GM23338 (cell line): ENCODE data around the gene OSBPL5. TPM values are rescaled to one million over a fixed set of nuclear protein-coding genes. Genes with fewer than 3 reads are reported as not detected.
"Not testable (repeated sequence)": the region's sequence is repeated elsewhere in the genome, so short reads cannot be mapped to it uniquely, and the experiment has no call there.

Experiments used
- ATAC-seq: fragments of 200-7000 bp; cut with Tn5 transposase; 3 replicates; pipeline ENCODE4 v1.9.1; 2020
- DNase-seq: peaks from one replicate; pipeline ENCODE4 v3.0.0-alpha.2; 2015; ENCODE audit warnings: low spot score
- H2AFZ ChIP-seq: fragments of 200-600 bp; sonication (generic); 2 replicates; pipeline ENCODE4 v1.8.0; 2016; ENCODE audit warnings: antibody characterized with exemption, mild to moderate bottlenecking, moderate library complexity
- H3F3A ChIP-seq: fragments of 200-600 bp; sonication (generic); replicated peaks from 2 replicates; pipeline ENCODE4 v1.8.0; 2017; ENCODE audit warnings: antibody characterized with exemption, mixed run types, low read depth
- H3K27ac ChIP-seq: fragments of 200-600 bp; sonication (generic); 2 replicates; pipeline ENCODE4 v1.6.1; 2016; ENCODE audit warnings: low read depth
- H3K27me3 ChIP-seq: fragments of 200-600 bp; sonication (generic); 2 replicates; pipeline ENCODE4 v1.8.0; 2016; ENCODE audit warnings: mild to moderate bottlenecking, mixed run types, moderate library complexity; ENCODE audit not compliant: insufficient read depth
- H3K36me3 ChIP-seq: fragments of 200-600 bp; sonication (generic); 2 replicates; pipeline ENCODE4 v1.8.0; 2016; ENCODE audit warnings: mild to moderate bottlenecking; ENCODE audit not compliant: insufficient read depth
- H3K4me1 ChIP-seq: fragments of 200-600 bp; sonication (generic); 2 replicates; pipeline ENCODE4 v1.8.0; 2016; ENCODE audit warnings: mild to moderate bottlenecking, moderate library complexity; ENCODE audit not compliant: insufficient read depth
- H3K4me2 ChIP-seq: fragments of 200-600 bp; sonication (generic); 2 replicates; pipeline ENCODE4 v1.7.1; 2017; ENCODE audit warnings: mixed run types
- H3K4me3 ChIP-seq: fragments of 200-600 bp; sonication (generic); 2 replicates; pipeline ENCODE4 v1.6.1; 2016; ENCODE audit warnings: mixed run types
- H3K79me2 ChIP-seq: fragments of 200-600 bp; sonication (generic); replicated peaks from 2 replicates; pipeline ENCODE4 v1.8.0; 2017; ENCODE audit warnings: mild to moderate bottlenecking; ENCODE audit not compliant: insufficient read depth
- H3K9me2 ChIP-seq: fragments of 200-600 bp; sonication (generic); 2 replicates; pipeline ENCODE4 v1.8.0; 2017; ENCODE audit not compliant: insufficient read depth
- H4K20me1 ChIP-seq: fragments of 200-600 bp; sonication (generic); replicated peaks from 2 replicates; pipeline ENCODE4 v1.8.0; 2017; ENCODE audit warnings: mild to moderate bottlenecking; ENCODE audit not compliant: insufficient read depth
- H3K27ac Mint-ChIP-seq: 2 replicates; pipeline ENCODE4 v1.8.0; 2020; ENCODE audit warnings: inconsistent platforms, mild to moderate bottlenecking, moderate library complexity, mixed read lengths
- H3K27me3 Mint-ChIP-seq: 3 replicates; pipeline ENCODE4 v1.8.0; 2022; ENCODE audit warnings: low read depth, mild to moderate bottlenecking, moderate library complexity, mixed read lengths, inconsistent platforms; ENCODE audit not compliant: insufficient read depth, poor library complexity
- H3K36me3 Mint-ChIP-seq: 3 replicates; pipeline ENCODE4 v1.8.0; 2021; ENCODE audit warnings: low read depth, mild to moderate bottlenecking, inconsistent platforms, moderate library complexity, mixed read lengths
- H3K4me1 Mint-ChIP-seq: 3 replicates; pipeline ENCODE4 v1.8.0; 2020; ENCODE audit warnings: mild to moderate bottlenecking, inconsistent platforms, mixed read lengths
- H3K4me3 Mint-ChIP-seq: 3 replicates; pipeline ENCODE4 v1.8.0; 2021; ENCODE audit warnings: moderate library complexity, mild to moderate bottlenecking, inconsistent platforms, mixed read lengths
- H3K9me3 Mint-ChIP-seq: 3 replicates; pipeline ENCODE4 v1.8.0; 2020; ENCODE audit warnings: moderate library complexity, mild to moderate bottlenecking, inconsistent platforms, mixed read lengths
- EZH2 ChIP-seq: fragments of 200-600 bp; sonication (generic); IDR thresholded peaks from one replicate; pipeline ENCODE4 v1.8.0; 2017; ENCODE audit warnings: antibody characterized with exemption, mild to moderate bottlenecking, low read depth; ENCODE audit not compliant: unreplicated experiment
- JUNB ChIP-seq: IDR thresholded peaks from one replicate; pipeline ENCODE4 v1.6.1; 2016; ENCODE audit warnings: antibody characterized with exemption; ENCODE audit not compliant: unreplicated experiment
- NANOG ChIP-seq: IDR thresholded peaks from 2 replicates; pipeline ENCODE4 v1.6.1; 2016; ENCODE audit warnings: antibody characterized with exemption, borderline replicate concordance
- POLR2AphosphoS5 ChIP-seq: IDR thresholded peaks from 2 replicates; pipeline ENCODE4 v1.6.1; 2016; ENCODE audit warnings: antibody characterized with exemption, low read depth
- STAT1 ChIP-seq: IDR thresholded peaks from one replicate; pipeline ENCODE4 v1.6.1; 2016; ENCODE audit warnings: antibody characterized with exemption; ENCODE audit not compliant: unreplicated experiment
- ZNF114 ChIP-seq: fragments of 250-450 bp; sonication (Bioruptor Pico); IDR thresholded peaks from 2 replicates; pipeline ENCODE4 v1.5.0; 2020; ENCODE audit warnings: mild to moderate bottlenecking, moderate library complexity
- polyA plus RNA-seq: library from polyadenylated mRNA; unstranded; fragments of >200 nt; fragmentation: Nextera tagmentation; extraction: Ambion mirVana; gene quantifications from 2 replicates; pipeline ENCODE4 v1.2.1, GENCODE V29; 2016
- total RNA-seq: library from RNA; depleted of rRNA; stranded (reverse); fragments of >200 nt; shearing (Covaris generic); gene quantifications from 2 replicates; pipeline ENCODE4 v1.2.3, GENCODE V29; 2014
- TF ChIP-seq, protein P1 (sequence below): fragments of 250-450 bp; sonication (Bioruptor Pico); IDR thresholded peaks from 2 replicates; pipeline ENCODE4 v1.5.0; 2020; ENCODE audit warnings: mild to moderate bottlenecking, moderate library complexity
- TF ChIP-seq, protein P2 (sequence below): IDR thresholded peaks from one replicate; pipeline ENCODE4 v1.6.1; 2018; ENCODE audit warnings: antibody characterized with exemption; ENCODE audit not compliant: unreplicated experiment

Gene OSBPL5
- total and polyA plus RNA-seq, 2 experiments from 2014 or later, result 2.7 to 12.0 TPM

- no peak for TF ChIP-seq POLR2AphosphoS5
- TF ChIP-seq, protein P1, sequence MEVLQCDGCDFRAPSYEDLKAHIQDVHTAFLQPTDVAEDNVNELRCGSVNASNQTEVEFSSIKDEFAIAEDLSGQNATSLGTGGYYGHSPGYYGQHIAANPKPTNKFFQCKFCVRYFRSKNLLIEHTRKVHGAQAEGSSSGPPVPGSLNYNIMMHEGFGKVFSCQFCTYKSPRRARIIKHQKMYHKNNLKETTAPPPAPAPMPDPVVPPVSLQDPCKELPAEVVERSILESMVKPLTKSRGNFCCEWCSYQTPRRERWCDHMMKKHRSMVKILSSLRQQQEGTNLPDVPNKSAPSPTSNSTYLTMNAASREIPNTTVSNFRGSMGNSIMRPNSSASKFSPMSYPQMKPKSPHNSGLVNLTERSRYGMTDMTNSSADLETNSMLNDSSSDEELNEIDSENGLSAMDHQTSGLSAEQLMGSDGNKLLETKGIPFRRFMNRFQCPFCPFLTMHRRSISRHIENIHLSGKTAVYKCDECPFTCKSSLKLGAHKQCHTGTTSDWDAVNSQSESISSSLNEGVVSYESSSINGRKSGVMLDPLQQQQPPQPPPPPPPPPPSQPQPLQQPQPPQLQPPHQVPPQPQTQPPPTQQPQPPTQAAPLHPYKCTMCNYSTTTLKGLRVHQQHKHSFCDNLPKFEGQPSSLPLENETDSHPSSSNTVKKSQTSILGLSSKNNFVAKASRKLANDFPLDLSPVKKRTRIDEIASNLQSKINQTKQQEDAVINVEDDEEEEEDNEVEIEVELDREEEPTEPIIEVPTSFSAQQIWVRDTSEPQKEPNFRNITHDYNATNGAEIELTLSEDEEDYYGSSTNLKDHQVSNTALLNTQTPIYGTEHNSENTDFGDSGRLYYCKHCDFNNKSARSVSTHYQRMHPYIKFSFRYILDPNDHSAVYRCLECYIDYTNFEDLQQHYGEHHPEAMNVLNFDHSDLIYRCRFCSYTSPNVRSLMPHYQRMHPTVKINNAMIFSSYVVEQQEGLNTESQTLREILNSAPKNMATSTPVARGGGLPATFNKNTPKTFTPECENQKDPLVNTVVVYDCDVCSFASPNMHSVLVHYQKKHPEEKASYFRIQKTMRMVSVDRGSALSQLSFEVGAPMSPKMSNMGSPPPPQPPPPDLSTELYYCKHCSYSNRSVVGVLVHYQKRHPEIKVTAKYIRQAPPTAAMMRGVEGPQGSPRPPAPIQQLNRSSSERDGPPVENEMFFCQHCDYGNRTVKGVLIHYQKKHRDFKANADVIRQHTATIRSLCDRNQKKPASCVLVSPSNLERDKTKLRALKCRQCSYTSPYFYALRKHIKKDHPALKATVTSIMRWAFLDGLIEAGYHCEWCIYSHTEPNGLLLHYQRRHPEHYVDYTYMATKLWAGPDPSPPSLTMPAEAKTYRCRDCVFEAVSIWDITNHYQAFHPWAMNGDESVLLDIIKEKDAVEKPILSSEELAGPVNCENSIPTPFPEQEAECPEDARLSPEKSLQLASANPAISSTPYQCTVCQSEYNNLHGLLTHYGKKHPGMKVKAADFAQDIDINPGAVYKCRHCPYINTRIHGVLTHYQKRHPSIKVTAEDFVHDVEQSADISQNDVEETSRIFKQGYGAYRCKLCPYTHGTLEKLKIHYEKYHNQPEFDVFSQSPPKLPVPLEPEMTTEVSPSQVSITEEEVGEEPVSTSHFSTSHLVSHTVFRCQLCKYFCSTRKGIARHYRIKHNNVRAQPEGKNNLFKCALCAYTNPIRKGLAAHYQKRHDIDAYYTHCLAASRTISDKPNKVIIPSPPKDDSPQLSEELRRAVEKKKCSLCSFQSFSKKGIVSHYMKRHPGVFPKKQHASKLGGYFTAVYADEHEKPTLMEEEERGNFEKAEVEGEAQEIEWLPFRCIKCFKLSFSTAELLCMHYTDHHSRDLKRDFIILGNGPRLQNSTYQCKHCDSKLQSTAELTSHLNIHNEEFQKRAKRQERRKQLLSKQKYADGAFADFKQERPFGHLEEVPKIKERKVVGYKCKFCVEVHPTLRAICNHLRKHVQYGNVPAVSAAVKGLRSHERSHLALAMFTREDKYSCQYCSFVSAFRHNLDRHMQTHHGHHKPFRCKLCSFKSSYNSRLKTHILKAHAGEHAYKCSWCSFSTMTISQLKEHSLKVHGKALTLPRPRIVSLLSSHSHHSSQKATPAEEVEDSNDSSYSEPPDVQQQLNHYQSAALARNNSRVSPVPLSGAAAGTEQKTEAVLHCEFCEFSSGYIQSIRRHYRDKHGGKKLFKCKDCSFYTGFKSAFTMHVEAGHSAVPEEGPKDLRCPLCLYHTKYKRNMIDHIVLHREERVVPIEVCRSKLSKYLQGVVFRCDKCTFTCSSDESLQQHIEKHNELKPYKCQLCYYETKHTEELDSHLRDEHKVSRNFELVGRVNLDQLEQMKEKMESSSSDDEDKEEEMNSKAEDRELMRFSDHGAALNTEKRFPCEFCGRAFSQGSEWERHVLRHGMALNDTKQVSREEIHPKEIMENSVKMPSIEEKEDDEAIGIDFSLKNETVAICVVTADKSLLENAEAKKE, result no peak
Measured at GRCh38 chr11:3115321-3115720, 49.8 kb downstream of the OSBPL5 start (continued).

- H3K4me3 Mint-ChIP-seq, result not testable (repeated sequence)
Measured at GRCh38 chr11:3113661-3114060, 51.4 kb downstream of the OSBPL5 start.

DNA sequence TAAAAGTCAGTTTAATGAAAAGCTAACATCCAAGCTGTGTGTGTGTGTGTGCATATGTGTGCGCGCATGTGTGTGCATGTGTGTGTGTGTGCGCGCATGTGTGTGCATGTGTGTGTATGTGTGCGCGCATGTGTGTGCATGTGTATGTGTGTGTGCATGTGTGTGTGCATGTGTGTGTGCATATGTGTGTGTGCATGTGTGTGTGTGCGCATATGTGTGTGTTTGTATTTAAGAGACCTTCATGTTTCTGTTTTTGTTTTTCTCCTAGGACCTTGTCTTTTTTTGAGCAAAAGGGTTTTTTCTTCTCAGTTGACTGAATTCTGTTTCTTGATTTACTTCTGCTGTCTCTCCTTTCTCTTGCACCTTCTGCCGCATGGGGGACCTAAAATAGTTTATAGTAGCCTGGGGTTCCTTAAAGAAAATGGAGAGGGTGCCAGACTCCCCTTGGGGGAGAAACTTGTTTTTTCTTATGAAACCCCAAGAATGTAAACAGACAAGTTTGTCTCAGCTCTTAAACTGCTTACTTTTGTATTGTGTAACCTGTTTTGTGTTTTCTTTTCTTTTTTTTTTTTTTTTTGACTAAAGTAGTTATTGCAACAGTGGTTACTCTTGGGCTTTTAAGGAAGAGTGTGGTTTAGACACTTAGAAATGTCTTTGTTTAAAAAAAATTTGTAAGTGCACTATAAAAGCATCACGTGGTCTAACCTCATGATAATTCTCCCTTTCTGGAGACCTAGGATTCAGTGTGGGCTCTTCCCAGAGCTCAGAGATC, 53.0 kb downstream of the OSBPL5 start:
- peaks cover 66% of the 10 kb centered on the region for H3K9me3 Mint-ChIP-seq
- Histone ChIP-seq H3K4me3 (no peak overlapping the region), H3K9me2 (no peaks in the 10 kb centered on the region), H3K27me3 (no peaks in the 10 kb centered on the region), H3F3A (0 out of 2 replicates have a peak, but pooled peaks cover 3% of the 10 kb centered on the region), H3K36me3 (peaks cover 28% of the 10 kb centered on the region), H2AFZ (no peak overlapping the region), H3K27ac (no peak overlapping the region), H3K79me2 (no peaks in the 10 kb centered on the region), H3K4me1 (no peaks in the 10 kb centered on the region), H4K20me1 (no peaks in the 10 kb centered on the region), H3K4me2 (no peak overlapping the region)
- H3K27ac Mint-ChIP-seq, result no peak overlapping the region
- DNase-seq, result no peak
- peaks cover 1% of the 10 kb centered on the region for H3K27me3 Mint-ChIP-seq
- no peak overlapping the region for H3K4me3 Mint-ChIP-seq
- peaks cover 52% of the 10 kb centered on the region for H3K36me3 Mint-ChIP-seq
- ATAC-seq, result no peak
- H3K4me1 Mint-ChIP-seq, result peaks cover 8% of the 10 kb centered on the region
- TF ChIP-seq EZH2 (no peak), NANOG (no peak), STAT1 (no peak), JUNB (no peak), ZNF114 (CRISPR knock-in tag) (no peak)
- TF ChIP-seq, protein P2, sequence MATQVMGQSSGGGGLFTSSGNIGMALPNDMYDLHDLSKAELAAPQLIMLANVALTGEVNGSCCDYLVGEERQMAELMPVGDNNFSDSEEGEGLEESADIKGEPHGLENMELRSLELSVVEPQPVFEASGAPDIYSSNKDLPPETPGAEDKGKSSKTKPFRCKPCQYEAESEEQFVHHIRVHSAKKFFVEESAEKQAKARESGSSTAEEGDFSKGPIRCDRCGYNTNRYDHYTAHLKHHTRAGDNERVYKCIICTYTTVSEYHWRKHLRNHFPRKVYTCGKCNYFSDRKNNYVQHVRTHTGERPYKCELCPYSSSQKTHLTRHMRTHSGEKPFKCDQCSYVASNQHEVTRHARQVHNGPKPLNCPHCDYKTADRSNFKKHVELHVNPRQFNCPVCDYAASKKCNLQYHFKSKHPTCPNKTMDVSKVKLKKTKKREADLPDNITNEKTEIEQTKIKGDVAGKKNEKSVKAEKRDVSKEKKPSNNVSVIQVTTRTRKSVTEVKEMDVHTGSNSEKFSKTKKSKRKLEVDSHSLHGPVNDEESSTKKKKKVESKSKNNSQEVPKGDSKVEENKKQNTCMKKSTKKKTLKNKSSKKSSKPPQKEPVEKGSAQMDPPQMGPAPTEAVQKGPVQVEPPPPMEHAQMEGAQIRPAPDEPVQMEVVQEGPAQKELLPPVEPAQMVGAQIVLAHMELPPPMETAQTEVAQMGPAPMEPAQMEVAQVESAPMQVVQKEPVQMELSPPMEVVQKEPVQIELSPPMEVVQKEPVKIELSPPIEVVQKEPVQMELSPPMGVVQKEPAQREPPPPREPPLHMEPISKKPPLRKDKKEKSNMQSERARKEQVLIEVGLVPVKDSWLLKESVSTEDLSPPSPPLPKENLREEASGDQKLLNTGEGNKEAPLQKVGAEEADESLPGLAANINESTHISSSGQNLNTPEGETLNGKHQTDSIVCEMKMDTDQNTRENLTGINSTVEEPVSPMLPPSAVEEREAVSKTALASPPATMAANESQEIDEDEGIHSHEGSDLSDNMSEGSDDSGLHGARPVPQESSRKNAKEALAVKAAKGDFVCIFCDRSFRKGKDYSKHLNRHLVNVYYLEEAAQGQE, result no peak

More at GRCh38 chr11:3113661-3114060, 51.4 kb downstream of the OSBPL5 start:
- H3F3A ChIP-seq, H3K4me3 ChIP-seq, DNase-seq, H3K27ac Mint-ChIP-seq, H3K9me2 ChIP-seq, H2AFZ ChIP-seq, H3K27me3 ChIP-seq, H3K27ac ChIP-seq, H4K20me1 ChIP-seq, ATAC-seq, H3K27me3 Mint-ChIP-seq, H3K79me2 ChIP-seq, H3K4me1 Mint-ChIP-seq, H3K4me2 ChIP-seq, H3K4me1 ChIP-seq: not testable (repeated sequence)
- Mint-ChIP-seq H3K9me3 (peaks cover 77% of the 10 kb centered on the region), H3K36me3 (peaks cover 61% of the 10 kb centered on the region)
- peaks cover 28% of the 10 kb centered on the region for H3K36me3 ChIP-seq
